Activated T-helper 9 cell treated with anti-CD3 and anti-CD28 coated beads, Interleukin-2, amount 50 U/mL, for 16 hours (primary cell): ENCODE data around the gene ZC3H4.

Experiments used
- DNase-seq: peaks from one replicate; pipeline ENCODE4 v3.0.0-alpha.2; 2020; ENCODE audit warnings: low read depth

The ZC3H4 gene

DNA sequence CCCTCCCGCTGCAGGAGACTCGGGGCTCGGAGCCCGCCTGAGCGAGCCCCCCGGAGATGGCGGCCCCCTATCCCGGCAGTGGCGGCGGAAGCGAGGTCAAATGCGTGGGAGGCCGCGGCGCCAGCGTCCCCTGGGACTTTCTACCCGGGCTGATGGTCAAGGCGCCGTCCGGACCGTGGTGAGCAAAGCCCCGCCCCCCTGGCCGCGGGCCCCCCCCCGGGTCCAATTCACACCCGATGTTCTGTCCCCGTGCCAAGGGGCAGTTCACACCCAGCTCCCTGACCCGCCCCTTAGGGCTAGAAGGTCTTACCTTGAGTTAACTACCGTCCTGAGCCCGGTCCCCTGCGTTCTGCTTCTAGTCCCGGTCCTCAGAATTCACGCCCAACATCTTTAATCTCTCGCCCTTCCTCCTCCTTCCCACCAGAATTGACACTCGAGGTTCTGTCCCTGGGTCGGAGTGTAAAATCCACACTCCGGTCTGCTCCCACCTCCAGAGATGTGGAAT, 92.5 kb downstream of the ZC3H4 start:
- no peak for DNase-seq

- no peak for DNase-seq
Observed at GRCh38 chr19:47020132-47020805, 93.3 kb downstream of the ZC3H4 start.

DNA sequence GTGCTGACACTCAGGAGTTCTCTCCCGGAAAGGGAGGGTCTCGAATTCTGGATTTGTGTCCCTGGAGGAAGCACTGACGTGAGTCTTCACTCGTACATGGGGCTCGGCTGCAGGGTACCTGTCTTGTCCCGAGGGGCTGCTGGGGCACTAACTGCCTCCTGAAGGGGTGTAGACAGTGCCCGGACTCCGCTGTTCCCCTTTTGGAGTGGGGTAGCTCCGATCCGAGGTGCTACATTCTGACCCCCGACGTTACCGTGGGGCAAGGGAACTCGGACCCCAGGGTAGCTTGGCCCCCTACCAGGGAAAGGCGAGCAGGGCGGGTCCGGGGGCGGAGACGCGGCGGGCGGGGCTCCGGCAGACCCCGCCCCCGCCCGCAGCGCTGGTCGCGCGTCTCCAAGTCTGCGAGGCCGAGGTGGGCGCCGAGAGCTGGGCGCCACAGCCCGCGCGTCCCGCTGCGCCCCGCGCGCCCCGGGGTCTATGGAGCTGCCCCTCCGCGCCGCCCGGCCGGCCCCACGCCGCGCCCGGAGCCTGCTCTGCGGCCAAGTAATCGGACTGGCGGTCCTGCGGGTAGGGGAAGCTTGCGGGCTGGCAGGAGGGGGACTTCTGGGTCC, 94.0 kb downstream of the ZC3H4 start, which contains the start of gene NPAS1:
Gene NPAS1, plus strand, starts transcription at position 407 of the 611 bp plus-strand sequence. CDS start 1,211 bp downstream, outside the sequence.
- no peak for DNase-seq

DNA sequence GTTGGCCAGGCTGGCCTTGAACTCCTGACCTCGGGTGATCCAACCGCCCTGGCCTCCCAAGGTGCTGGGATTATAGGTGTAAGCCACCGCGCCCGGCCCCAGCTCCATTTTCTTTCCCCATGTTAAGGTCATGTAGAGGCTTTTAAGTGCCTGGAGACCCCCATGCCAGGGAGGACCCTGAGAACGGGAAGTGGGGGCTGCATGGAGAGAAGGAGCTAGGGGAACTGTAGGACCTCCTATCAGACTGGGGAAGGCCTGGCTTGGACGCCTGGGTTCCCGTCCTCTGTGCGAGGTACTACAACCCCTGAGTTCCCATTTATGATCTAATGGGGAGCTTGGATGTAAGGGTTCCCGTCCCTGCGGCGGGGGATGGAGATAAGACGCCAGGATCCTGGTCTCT, 94.7 kb downstream of the ZC3H4 start:
- no peak for DNase-seq
